ENCODE results near the gene GOLGA8A. TPM values are rescaled to one million over a fixed set of nuclear protein-coding genes. Genes with fewer than 3 reads are reported as not detected.

The GOLGA8A gene
- total and polyA plus RNA-seq, 2 donors (not counting 3 experiments of a cell fraction or from before 2014, with no cell fraction given), result 17.8 to 61.1 TPM

DNA sequence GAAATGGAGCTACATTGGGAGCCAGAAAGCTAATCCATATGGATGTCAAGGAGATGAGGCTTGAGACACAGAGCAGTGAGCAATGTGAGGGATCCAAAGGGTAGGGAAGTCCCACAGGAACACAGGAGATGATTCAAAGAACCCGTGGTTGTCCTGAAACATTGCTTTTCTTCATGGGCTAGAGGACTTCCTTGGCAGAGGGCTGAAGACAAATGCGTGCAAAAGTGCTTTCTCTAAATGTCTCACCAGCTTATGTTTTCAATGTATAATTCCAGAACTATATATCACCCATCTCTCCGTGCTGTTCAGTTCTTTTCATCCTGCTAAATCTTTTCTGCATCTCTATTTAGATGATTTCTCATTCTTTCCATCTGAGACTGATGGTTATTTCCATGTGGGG is 46.0 kb upstream of the GOLGA8A start:
- H2AFZ ChIP-seq (ENCODE audit: low read depth, low read length), result no peak overlapping the region
- TF ChIP-seq POLR2A (IDR thresholded peaks at IDR 0.05; ENCODE audit: low read depth, low read length) (no peak), JUN (IDR thresholded peaks at IDR 0.05; ENCODE audit: borderline replicate concordance, insufficient read depth, insufficient read length, low read depth) (no peak), POLR2AphosphoS5 (IDR thresholded peaks at IDR 0.05; ENCODE audit: insufficient read depth, low read depth, low read length) (no peak), MYC (IDR thresholded peaks at IDR 0.05; ENCODE audit: low read depth, low read length) (no peak), GATA2 (IDR thresholded peaks at IDR 0.05; ENCODE audit: insufficient read depth, insufficient read length, low read depth, low read length) (no peak), FOS (IDR thresholded peaks at IDR 0.05; ENCODE audit: borderline replicate concordance, insufficient read depth, low read length) (no peak), EZH2 (IDR thresholded peaks at IDR 0.05; ENCODE audit: borderline replicate concordance, low read depth, low read length, severe bottlenecking) (no peak)
- TF ChIP-seq, protein P1, sequence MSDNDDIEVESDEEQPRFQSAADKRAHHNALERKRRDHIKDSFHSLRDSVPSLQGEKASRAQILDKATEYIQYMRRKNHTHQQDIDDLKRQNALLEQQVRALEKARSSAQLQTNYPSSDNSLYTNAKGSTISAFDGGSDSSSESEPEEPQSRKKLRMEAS (IDR thresholded peaks at IDR 0.05; ENCODE audit: insufficient read depth, insufficient read length), result no peak
- TF ChIP-seq, protein P2, sequence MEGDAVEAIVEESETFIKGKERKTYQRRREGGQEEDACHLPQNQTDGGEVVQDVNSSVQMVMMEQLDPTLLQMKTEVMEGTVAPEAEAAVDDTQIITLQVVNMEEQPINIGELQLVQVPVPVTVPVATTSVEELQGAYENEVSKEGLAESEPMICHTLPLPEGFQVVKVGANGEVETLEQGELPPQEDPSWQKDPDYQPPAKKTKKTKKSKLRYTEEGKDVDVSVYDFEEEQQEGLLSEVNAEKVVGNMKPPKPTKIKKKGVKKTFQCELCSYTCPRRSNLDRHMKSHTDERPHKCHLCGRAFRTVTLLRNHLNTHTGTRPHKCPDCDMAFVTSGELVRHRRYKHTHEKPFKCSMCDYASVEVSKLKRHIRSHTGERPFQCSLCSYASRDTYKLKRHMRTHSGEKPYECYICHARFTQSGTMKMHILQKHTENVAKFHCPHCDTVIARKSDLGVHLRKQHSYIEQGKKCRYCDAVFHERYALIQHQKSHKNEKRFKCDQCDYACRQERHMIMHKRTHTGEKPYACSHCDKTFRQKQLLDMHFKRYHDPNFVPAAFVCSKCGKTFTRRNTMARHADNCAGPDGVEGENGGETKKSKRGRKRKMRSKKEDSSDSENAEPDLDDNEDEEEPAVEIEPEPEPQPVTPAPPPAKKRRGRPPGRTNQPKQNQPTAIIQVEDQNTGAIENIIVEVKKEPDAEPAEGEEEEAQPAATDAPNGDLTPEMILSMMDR (IDR thresholded peaks at IDR 0.05; ENCODE audit: extremely low read depth in 1 of 2, insufficient read depth in 1 of 2, low read depth in 1 of 2, low read length in 2 of 2), result no peak
- H3K79me2 ChIP-seq (ENCODE audit: control insufficient read depth, insufficient read depth, low read length), result no peaks in the 10 kb centered on the region
- dilution Hi-C loops (cut with MboI; ENCODE audit: extremely low pct_ligation_motif_present, low sequenced_read_pairs) (no loop called here), intact Hi-C loops (cut with micrococcal nuclease) (no loop called here)
- no peaks in the 10 kb centered on the region for H3K9me3 ChIP-seq (replicated peaks; ENCODE audit: control insufficient read depth, insufficient read depth, low read length)
- CTCF ChIA-PET, result no interaction called here
- FAIRE-seq (no peak), DNase-seq (ENCODE audit: low read depth, low spot score) (no peak)
- H3K4me3 ChIP-seq (replicated peaks in 1 of 3; ENCODE audit: insufficient read depth in 1 of 3, low read depth in 1 of 3, low read length in 3 of 3), result no peak overlapping the region
- no TSS peak for BruUV-seq (replicated peaks)
- H3K27me3 ChIP-seq (ENCODE audit: control insufficient read depth in 2 of 2, insufficient read depth in 2 of 2, low read length in 2 of 2), result peaks cover 11 to 34% of the 10 kb centered on the region in 2 experiments
- no peak overlapping the region for H3K9ac ChIP-seq (replicated peaks; ENCODE audit: extremely low read depth, insufficient read depth, low read length)
- no peak overlapping the region for H3K4me2 ChIP-seq (ENCODE audit: insufficient read depth, low read length)
- POLR2A ChIA-PET, result no interaction called here
- H3K4me1 ChIP-seq (ENCODE audit: control insufficient read depth, extremely low read depth, insufficient read depth, low read length), result no peaks in the 10 kb centered on the region
- H3K9me1 ChIP-seq (replicated peaks; ENCODE audit: control insufficient read depth, extremely low read depth, insufficient read depth, low read length), result no peaks in the 10 kb centered on the region
- no peaks in the 10 kb centered on the region for H3K36me3 ChIP-seq (ENCODE audit: control insufficient read depth in 2 of 2, extremely low read depth in 1 of 2, insufficient read depth in 2 of 2, low read length in 2 of 2)
- H4K20me1 ChIP-seq (replicated peaks; ENCODE audit: control insufficient read depth, extremely low read depth, insufficient read depth, low read length), result no peaks in the 10 kb centered on the region
- H3K27ac ChIP-seq (ENCODE audit: insufficient read depth, low read depth, low read length), result no peak overlapping the region
